GM12878 (cell line): ENCODE results near the gene ARHGAP6.

Source experiments
- GABPA ChIP-seq: IDR thresholded peaks from 2 replicates; pipeline ENCODE4 v1.6.1; 2014; ENCODE audit warnings: antibody characterized with exemption, low read depth, mild to moderate bottlenecking, inconsistent platforms
- MYC ChIP-seq: IDR thresholded peaks from 2 replicates; pipeline ENCODE4 v1.6.1; 2011; ENCODE audit warnings: mild to moderate bottlenecking, low read length, moderate library complexity, inconsistent platforms; ENCODE audit not compliant: insufficient read depth, insufficient replicate concordance, insufficient read length, severe bottlenecking
- TF ChIP-seq, protein P1 (sequence below), 3 experiments: IDR thresholded peaks in 2 of 3; conservative IDR thresholded peaks in 1 of 3; 2 replicates each; pipeline ENCODE4 v1.5.1; 2011; ENCODE audit warnings: low read depth in 3 of 3, low read length in 3 of 3, mild to moderate bottlenecking in 3 of 3, control low read depth in 2 of 3, moderate library complexity in 2 of 3, inconsistent platforms in 1 of 3, mixed read lengths in 1 of 3; ENCODE audit not compliant: control insufficient read depth in 2 of 3, insufficient read depth in 1 of 3; ENCODE audit errors: extremely low read depth in 1 of 3

- TF ChIP-seq, protein P1, sequence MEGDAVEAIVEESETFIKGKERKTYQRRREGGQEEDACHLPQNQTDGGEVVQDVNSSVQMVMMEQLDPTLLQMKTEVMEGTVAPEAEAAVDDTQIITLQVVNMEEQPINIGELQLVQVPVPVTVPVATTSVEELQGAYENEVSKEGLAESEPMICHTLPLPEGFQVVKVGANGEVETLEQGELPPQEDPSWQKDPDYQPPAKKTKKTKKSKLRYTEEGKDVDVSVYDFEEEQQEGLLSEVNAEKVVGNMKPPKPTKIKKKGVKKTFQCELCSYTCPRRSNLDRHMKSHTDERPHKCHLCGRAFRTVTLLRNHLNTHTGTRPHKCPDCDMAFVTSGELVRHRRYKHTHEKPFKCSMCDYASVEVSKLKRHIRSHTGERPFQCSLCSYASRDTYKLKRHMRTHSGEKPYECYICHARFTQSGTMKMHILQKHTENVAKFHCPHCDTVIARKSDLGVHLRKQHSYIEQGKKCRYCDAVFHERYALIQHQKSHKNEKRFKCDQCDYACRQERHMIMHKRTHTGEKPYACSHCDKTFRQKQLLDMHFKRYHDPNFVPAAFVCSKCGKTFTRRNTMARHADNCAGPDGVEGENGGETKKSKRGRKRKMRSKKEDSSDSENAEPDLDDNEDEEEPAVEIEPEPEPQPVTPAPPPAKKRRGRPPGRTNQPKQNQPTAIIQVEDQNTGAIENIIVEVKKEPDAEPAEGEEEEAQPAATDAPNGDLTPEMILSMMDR (IDR thresholded peaks at IDR 0.05 in 2 of 3, conservative IDR thresholded peaks at IDR 0.05 in 1 of 3; ENCODE audit: control insufficient read depth in 2 of 3, extremely low read depth in 1 of 3, insufficient read depth in 1 of 3, low read depth in 3 of 3, low read length in 3 of 3), result no peak
- TF ChIP-seq GABPA (no peak), MYC (no peak)
These were observed 530.0 kb downstream of the ARHGAP6 start for GRCh38 chrX:11135564-11136185.
